PFSK-1 (cell line): ENCODE results near the gene NOPCHAP1.

Experiments used
- POLR2AphosphoS5 ChIP-seq: IDR thresholded peaks from 2 replicates; pipeline ENCODE4 v1.6.1; 2012; ENCODE audit warnings: low read depth, mild to moderate bottlenecking, control low read depth, low read length, moderate library complexity
- SIN3A ChIP-seq: IDR thresholded peaks from 2 replicates; pipeline ENCODE4 v1.6.1; 2012; ENCODE audit warnings: mild to moderate bottlenecking, low read length, moderate library complexity, borderline replicate concordance; ENCODE audit not compliant: insufficient read depth
- TF ChIP-seq, protein P1 (sequence below), 2 experiments: IDR thresholded peaks; 2 replicates each; pipeline versions ENCODE4 v1.6.1 to v1.8.0; 2011 to 2012; ENCODE audit warnings: low read depth in 2 of 2, low read length in 2 of 2, control low read depth in 1 of 2, inconsistent platforms in 1 of 2, mild to moderate bottlenecking in 1 of 2, moderate library complexity in 1 of 2; ENCODE audit not compliant: insufficient read depth in 1 of 2

GRCh38 chr12:105033851-105034250 is 47.7 kb downstream of the NOPCHAP1 start:
- TF ChIP-seq, protein P1, sequence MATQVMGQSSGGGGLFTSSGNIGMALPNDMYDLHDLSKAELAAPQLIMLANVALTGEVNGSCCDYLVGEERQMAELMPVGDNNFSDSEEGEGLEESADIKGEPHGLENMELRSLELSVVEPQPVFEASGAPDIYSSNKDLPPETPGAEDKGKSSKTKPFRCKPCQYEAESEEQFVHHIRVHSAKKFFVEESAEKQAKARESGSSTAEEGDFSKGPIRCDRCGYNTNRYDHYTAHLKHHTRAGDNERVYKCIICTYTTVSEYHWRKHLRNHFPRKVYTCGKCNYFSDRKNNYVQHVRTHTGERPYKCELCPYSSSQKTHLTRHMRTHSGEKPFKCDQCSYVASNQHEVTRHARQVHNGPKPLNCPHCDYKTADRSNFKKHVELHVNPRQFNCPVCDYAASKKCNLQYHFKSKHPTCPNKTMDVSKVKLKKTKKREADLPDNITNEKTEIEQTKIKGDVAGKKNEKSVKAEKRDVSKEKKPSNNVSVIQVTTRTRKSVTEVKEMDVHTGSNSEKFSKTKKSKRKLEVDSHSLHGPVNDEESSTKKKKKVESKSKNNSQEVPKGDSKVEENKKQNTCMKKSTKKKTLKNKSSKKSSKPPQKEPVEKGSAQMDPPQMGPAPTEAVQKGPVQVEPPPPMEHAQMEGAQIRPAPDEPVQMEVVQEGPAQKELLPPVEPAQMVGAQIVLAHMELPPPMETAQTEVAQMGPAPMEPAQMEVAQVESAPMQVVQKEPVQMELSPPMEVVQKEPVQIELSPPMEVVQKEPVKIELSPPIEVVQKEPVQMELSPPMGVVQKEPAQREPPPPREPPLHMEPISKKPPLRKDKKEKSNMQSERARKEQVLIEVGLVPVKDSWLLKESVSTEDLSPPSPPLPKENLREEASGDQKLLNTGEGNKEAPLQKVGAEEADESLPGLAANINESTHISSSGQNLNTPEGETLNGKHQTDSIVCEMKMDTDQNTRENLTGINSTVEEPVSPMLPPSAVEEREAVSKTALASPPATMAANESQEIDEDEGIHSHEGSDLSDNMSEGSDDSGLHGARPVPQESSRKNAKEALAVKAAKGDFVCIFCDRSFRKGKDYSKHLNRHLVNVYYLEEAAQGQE (IDR thresholded peaks at IDR 0.05; ENCODE audit: insufficient read depth in 1 of 2, low read depth in 2 of 2, low read length in 2 of 2), result no peak
- TF ChIP-seq SIN3A, result no peak
- no peak for TF ChIP-seq POLR2AphosphoS5
